Activated CD4-positive, alpha-beta T cell treated with anti-CD3 and anti-CD28 coated beads for 36 hours (primary cell): Measurements from ENCODE around the gene DOCK9. TPM values are rescaled to one million over a fixed set of nuclear protein-coding genes. Genes with fewer than 3 reads are reported as not detected.
A peak's percentile ranks its signal among the peaks of the same experiment; 100 is the strongest.

ENCODE experiments used
- ATAC-seq: fragments of 200-7000 bp; cut with Tn5 transposase; one replicate; pipeline ENCODE4 v1.10.0; 2021; ENCODE audit warnings: mild to moderate bottlenecking, moderate library complexity
- CTCF ChIA-PET: fragments of 350-600 bp; sonication (Branson Sonifier 250); formaldehyde crosslinking; loops from one replicate; lab custom pipeline; 2021; ENCODE audit warnings: antibody characterized with exemption; lab: Charles Lee
- POLR2A ChIA-PET: fragments of 350-600 bp; sonication (Branson Sonifier 250); formaldehyde crosslinking; loops from one replicate; lab custom pipeline; 2021; ENCODE audit warnings: antibody characterized with exemption, inconsistent platforms; lab: Charles Lee
- DNase-seq: peaks from one replicate; pipeline ENCODE4 v3.0.0-alpha.2; 2020
- H3K27ac Mint-ChIP-seq: one replicate; pipeline ENCODE4 v1.8.0; 2021; ENCODE audit warnings: mixed read lengths
- H3K27me3 Mint-ChIP-seq: one replicate; pipeline ENCODE4 v1.8.0; 2021; ENCODE audit warnings: mixed read lengths
- H3K36me3 Mint-ChIP-seq: one replicate; pipeline ENCODE4 v1.8.0; 2021; ENCODE audit warnings: low read depth, mixed read lengths
- H3K4me1 Mint-ChIP-seq: one replicate; pipeline ENCODE4 v1.8.0; 2021; ENCODE audit warnings: mixed read lengths
- H3K4me3 Mint-ChIP-seq: one replicate; pipeline ENCODE4 v1.8.0; 2021; ENCODE audit warnings: mild to moderate bottlenecking, moderate library complexity, mixed read lengths
- H3K9me3 Mint-ChIP-seq: one replicate; pipeline ENCODE4 v1.8.0; 2021; ENCODE audit warnings: low read depth, mixed read lengths
- intact Hi-C, 2 experiments: fragments of 100-400 bp; cut with DNase I in 1 of 2; cut with micrococcal nuclease in 1 of 2; formaldehyde crosslinking; loops; one replicate each; pipeline versions ENCODE4 v1.14.2 to v1.15.1; 2022 to 2024; cut with DNase I, micrococcal nuclease
- total RNA-seq, 2 experiments: library from RNA; stranded (reverse); gene quantifications; one replicate each; pipeline ENCODE4 v1.2.3, GENCODE V29; 2021

Gene DOCK9
- total RNA-seq, 2 experiments from 2014 or later = 36.0 to 42.6 TPM

DNA sequence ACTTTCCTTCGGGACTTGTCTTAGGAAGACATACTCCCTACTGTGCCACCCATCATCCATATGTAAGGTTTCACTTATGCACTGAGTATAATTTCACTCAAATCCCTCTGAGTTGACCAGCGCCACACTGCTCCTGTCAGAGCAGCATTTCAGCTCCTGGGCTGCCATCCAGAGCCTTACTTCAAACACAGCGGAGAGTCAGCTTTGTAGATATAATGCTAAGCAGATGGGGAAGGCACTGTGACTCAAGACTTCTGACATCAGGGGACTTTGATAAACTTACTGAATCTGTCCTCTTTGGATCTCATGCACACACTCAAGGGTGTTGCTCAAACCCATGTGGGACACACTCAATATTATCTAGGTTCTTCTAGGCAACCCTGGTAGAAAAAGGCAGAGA, 34.9 kb downstream of the DOCK9 start:
- H3K36me3 Mint-ChIP-seq = peaks cover 5% of the 10 kb centered on the region

DNA sequence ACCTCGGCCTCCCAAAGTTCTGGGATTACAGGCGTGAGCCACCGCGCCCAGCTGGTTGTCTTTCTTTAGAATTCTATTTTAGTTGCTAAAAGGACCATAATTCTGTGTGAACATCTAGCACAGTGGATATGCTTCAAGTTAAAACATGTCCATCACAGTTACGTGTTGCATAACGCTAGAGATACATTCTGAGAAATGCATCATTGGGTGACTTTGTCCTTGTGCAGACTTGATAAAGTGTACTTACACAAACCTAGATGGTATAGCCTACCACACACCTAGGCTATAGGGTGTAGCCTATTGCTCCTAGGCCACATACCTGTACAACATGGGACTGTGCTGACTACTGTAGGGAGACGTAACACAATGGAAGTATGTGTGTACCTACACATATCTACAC, 35.4 kb downstream of the DOCK9 start:
- CTCF ChIA-PET = no interaction called here

More for the DNA sequence above, 34.9 kb downstream of the DOCK9 start:
- Mint-ChIP-seq H3K4me1 (peaks cover 11% of the 10 kb centered on the region), H3K27me3 (no peaks in the 10 kb centered on the region), H3K4me3 (no peak overlapping the region), H3K9me3 (no peaks in the 10 kb centered on the region), H3K27ac (no peak overlapping the region)
- ATAC-seq = no peak
- no peak for DNase-seq
- intact Hi-C loops = no loop called here
- ChIA-PET POLR2A (no interaction called here), CTCF (interaction anchor here (0.8 kb wide), 1 partner anchor 48 kb away, joined by 3 read pairs; no protein-coding TSS in a partner anchor)

GRCh38 chr13:98941536-98941935, 36.3 kb downstream of the DOCK9 start:
- ATAC-seq = no peak

More for the DNA sequence above, 35.4 kb downstream of the DOCK9 start:
- POLR2A ChIA-PET = no interaction called here
- Mint-ChIP-seq H3K36me3 (peaks cover 5% of the 10 kb centered on the region), H3K4me3 (no peak overlapping the region), H3K27me3 (no peaks in the 10 kb centered on the region), H3K9me3 (no peaks in the 10 kb centered on the region), H3K27ac (no peak overlapping the region), H3K4me1 (peaks cover 14% of the 10 kb centered on the region)
- intact Hi-C loops = no loop called here
- DNase-seq (no peak), ATAC-seq (no peak)

GRCh38 chr13:98941126-98941525, 36.7 kb downstream of the DOCK9 start:
- CTCF ChIA-PET = no interaction called here
- Mint-ChIP-seq H3K27me3 (no peaks in the 10 kb centered on the region), H3K27ac (no peak overlapping the region), H3K36me3 (peaks cover 6% of the 10 kb centered on the region), H3K9me3 (peaks cover under 1% of the 10 kb centered on the region), H3K4me3 (no peak overlapping the region), H3K4me1 (peaks cover 11% of the 10 kb centered on the region)
- DNase-seq (no peak), ATAC-seq (no peak)
- POLR2A ChIA-PET = no interaction called here
- intact Hi-C loops = no loop called here

More at GRCh38 chr13:98941536-98941935, 36.3 kb downstream of the DOCK9 start:
- CTCF ChIA-PET = no interaction called here
- no peaks in the 10 kb centered on the region for H3K27me3 Mint-ChIP-seq
- H3K9me3 Mint-ChIP-seq = no peaks in the 10 kb centered on the region
- POLR2A ChIA-PET = no interaction called here
- no peak overlapping the region for H3K27ac Mint-ChIP-seq
- intact Hi-C loops = no loop called here
- DNase-seq = no peak
- H3K4me1 Mint-ChIP-seq = peaks cover 11% of the 10 kb centered on the region
- H3K36me3 Mint-ChIP-seq = peaks cover 5% of the 10 kb centered on the region
- H3K4me3 Mint-ChIP-seq = no peak overlapping the region

DNA sequence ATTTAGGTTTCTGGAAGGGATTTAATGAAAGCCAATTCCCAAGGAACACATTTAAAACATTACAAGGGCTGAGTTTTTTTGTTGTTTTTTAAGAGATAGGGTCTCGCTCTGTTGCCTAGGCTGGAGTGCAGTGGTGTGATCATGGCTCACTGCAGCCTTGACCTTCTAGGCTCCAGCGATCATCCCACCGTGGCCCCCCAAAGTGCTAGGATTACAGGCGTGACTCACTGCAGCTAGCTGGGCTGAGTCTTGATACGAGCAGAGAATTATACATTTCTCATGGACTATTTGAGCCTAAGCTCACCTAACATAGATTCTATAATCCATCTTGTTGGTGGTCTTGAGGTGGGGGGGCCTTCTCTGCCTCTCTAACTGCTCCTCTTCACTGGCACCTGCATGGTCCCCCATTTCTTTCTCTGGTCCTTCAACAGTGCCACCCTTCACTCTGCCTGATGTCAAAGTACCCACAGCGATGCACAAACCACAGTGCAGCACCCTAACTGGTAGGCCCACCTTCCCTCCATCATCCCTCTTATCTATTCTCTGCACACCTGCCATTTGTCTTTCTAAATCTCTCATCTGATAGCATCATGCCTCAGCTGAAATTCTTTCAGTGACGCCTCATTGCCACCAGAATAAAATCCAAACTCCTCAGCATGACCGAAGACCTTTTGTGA, 37.4 kb downstream of the DOCK9 start:
- Mint-ChIP-seq H3K4me3 (no peak overlapping the region), H3K27me3 (no peaks in the 10 kb centered on the region), H3K4me1 (peaks cover 11% of the 10 kb centered on the region), H3K27ac (no peak overlapping the region), H3K9me3 (peaks cover 3% of the 10 kb centered on the region), H3K36me3 (peaks cover 9% of the 10 kb centered on the region)
- DNase-seq (no peak), ATAC-seq (no peak)
- POLR2A ChIA-PET = no interaction called here
- CTCF ChIA-PET = interaction anchor here (1.2 kb wide), 1 partner anchor 10 kb away, joined by 3 read pairs; no protein-coding TSS in a partner anchor
- intact Hi-C loops = no loop called here

- intact Hi-C loops = no loop called here
- Mint-ChIP-seq H3K36me3 (peaks cover 9% of the 10 kb centered on the region), H3K9me3 (peaks cover 6% of the 10 kb centered on the region), H3K4me1 (peaks cover 11% of the 10 kb centered on the region), H3K27me3 (no peaks in the 10 kb centered on the region), H3K4me3 (no peak overlapping the region), H3K27ac (no peak overlapping the region)
- ChIA-PET POLR2A (no interaction called here), CTCF (interaction anchor here (1.2 kb wide), 1 partner anchor 10 kb away, joined by 3 read pairs; no protein-coding TSS in a partner anchor)
- DNase-seq (no peak), ATAC-seq (no peak)
Observed at GRCh38 chr13:98939660-98940191, 38.1 kb downstream of the DOCK9 start.

- Mint-ChIP-seq H3K27me3 (no peaks in the 10 kb centered on the region), H3K4me3 (no peak overlapping the region), H3K4me1 (peaks cover 11% of the 10 kb centered on the region), H3K36me3 (peaks cover 16% of the 10 kb centered on the region), H3K9me3 (peaks cover 13% of the 10 kb centered on the region), H3K27ac (no peak overlapping the region)
- ChIA-PET POLR2A (interaction anchor here (0.5 kb wide), 1 partner anchor 178 kb away, joined by 4 read pairs; no protein-coding TSS in a partner anchor), CTCF (interaction anchor here (1.1 to 1.2 kb wide), 2 partner anchors 9 to 49 kb away, joined by 3 read pairs; no protein-coding TSS in a partner anchor)
- intact Hi-C loops = no loop called here
- no peak for DNase-seq
- ATAC-seq = no peak
Observed at GRCh38 chr13:98938801-98939200, 39.1 kb downstream of the DOCK9 start.

GRCh38 chr13:98937911-98938381, 39.9 kb downstream of the DOCK9 start:
- Mint-ChIP-seq H3K27ac (no peak overlapping the region), H3K36me3 (peaks cover 21% of the 10 kb centered on the region), H3K4me1 (peaks cover 13% of the 10 kb centered on the region), H3K9me3 (peaks cover 18% of the 10 kb centered on the region), H3K27me3 (no peaks in the 10 kb centered on the region), H3K4me3 (no peak overlapping the region)
- ATAC-seq (no peak), DNase-seq (no peak)
- ChIA-PET POLR2A (no interaction called here), CTCF (no interaction called here)
- intact Hi-C loops = no loop called here

- Mint-ChIP-seq H3K27ac (no peak overlapping the region), H3K4me3 (no peak overlapping the region), H3K36me3 (peaks cover 25% of the 10 kb centered on the region), H3K27me3 (no peaks in the 10 kb centered on the region), H3K9me3 (peaks cover 18% of the 10 kb centered on the region), H3K4me1 (peaks cover 15% of the 10 kb centered on the region)
- DNase-seq (no peak), ATAC-seq (no peak)
- POLR2A ChIA-PET = no interaction called here
- CTCF ChIA-PET = interaction anchor here (0.6 to 0.7 kb wide), 2 partner anchors 61 to 255 kb away, joined by 3 to 4 read pairs; no protein-coding TSS in a partner anchor
- intact Hi-C loops = no loop called here
Observed at GRCh38 chr13:98934243-98934642, 43.6 kb downstream of the DOCK9 start.

DNA sequence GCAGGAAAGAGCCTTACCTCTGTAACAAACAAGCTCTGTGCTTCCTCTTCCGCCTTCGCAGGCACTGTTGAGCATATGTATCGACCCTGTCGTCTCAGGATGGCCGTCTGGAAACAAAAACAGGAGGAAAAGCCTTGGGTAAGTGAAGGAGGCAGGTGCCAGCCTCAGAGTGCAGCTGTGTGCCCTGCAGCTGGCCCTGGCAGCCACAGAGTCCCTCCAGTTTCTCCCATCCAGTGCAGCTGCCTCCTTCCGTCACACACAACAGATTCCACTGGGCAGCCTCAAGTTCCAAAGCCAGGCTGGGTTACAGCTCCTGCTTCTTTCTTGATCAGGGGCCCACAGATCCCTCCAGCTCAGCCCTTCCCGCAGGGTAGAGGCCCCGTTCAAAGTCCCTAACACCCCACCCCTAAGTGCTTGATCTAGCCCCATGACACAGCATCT, 47.7 kb downstream of the DOCK9 start:
- no peaks in the 10 kb centered on the region for H3K27me3 Mint-ChIP-seq
- peak overlapping the region; percentile 49 for H3K4me3 Mint-ChIP-seq
- H3K36me3 Mint-ChIP-seq = peaks cover 24% of the 10 kb centered on the region
- intact Hi-C loops = no loop called here
- POLR2A ChIA-PET = no interaction called here
- ATAC-seq (peak; percentile 57), DNase-seq (peak; percentile 16)
- H3K9me3 Mint-ChIP-seq = peaks cover 15% of the 10 kb centered on the region
- H3K4me1 Mint-ChIP-seq = peaks cover 14% of the 10 kb centered on the region
- peak overlapping the region; percentile 93 for H3K27ac Mint-ChIP-seq
- CTCF ChIA-PET = interaction anchor here (0.7 to 1.2 kb wide), 2 partner anchors 9 to 13 kb away, joined by 3 read pairs; no protein-coding TSS in a partner anchor

- H3K4me3 Mint-ChIP-seq = no peak overlapping the region
- H3K27me3 Mint-ChIP-seq = no peaks in the 10 kb centered on the region
- ATAC-seq = no peak
- ChIA-PET POLR2A (no interaction called here), CTCF (no interaction called here)
- H3K36me3 Mint-ChIP-seq = peaks cover 11% of the 10 kb centered on the region
- no peak overlapping the region for H3K27ac Mint-ChIP-seq
- no peaks in the 10 kb centered on the region for H3K9me3 Mint-ChIP-seq
- DNase-seq = no peak
- intact Hi-C loops = no loop called here
- peaks cover 12% of the 10 kb centered on the region for H3K4me1 Mint-ChIP-seq
Observed at GRCh38 chr13:98927951-98928927, 49.6 kb downstream of the DOCK9 start.
